K562 (cell line): Measurements from ENCODE around the gene SYT7.

Experiments used
- GABPA ChIP-seq: fragments of 200-800 bp; sonication (Bioruptor generic); conservative IDR thresholded peaks from 2 replicates; pipeline ENCODE4 v1.6.1; 2016; ENCODE audit warnings: low read depth, missing genetic modification characterization, missing compliant biosample characterization
- GATAD2B ChIP-seq: fragments of 450-650 bp; IDR thresholded peaks from 2 replicates; pipeline ENCODE4 v1.6.1; 2017; ENCODE audit warnings: mild to moderate bottlenecking, borderline replicate concordance
- HDAC1 ChIP-seq, 2 experiments: fragments of 450-650 bp; IDR thresholded peaks; 2 replicates each; pipeline ENCODE4 v1.6.1; 2016 to 2017; ENCODE audit warnings: inconsistent platforms in 1 of 2, mild to moderate bottlenecking in 1 of 2, moderate library complexity in 1 of 2
- HDAC6 ChIP-seq: IDR thresholded peaks from 2 replicates; pipeline ENCODE4 v1.6.1; 2012; ENCODE audit warnings: low read depth, mild to moderate bottlenecking, control low read depth, inconsistent platforms, low read length, moderate library complexity
- TAF1 ChIP-seq: IDR thresholded peaks from 2 replicates; pipeline ENCODE4 v1.6.1; 2011; ENCODE audit warnings: mild to moderate bottlenecking, low read length, moderate library complexity; ENCODE audit not compliant: insufficient read depth, control insufficient read depth, severe bottlenecking; ENCODE audit errors: extremely low read depth

- TF ChIP-seq GATAD2B (no peak), HDAC1 (IDR thresholded peaks at IDR 0.05) (no peak), TAF1 (no peak), GABPA (tag) (no peak), HDAC6 (no peak)
These were observed 100.4 kb downstream of the SYT7 start for GRCh38 chr11:61480261-61480993.
